GM21381 (cell line): ENCODE results near the gene PLEKHF1.
"Not testable (repeated sequence)": the region's sequence is repeated elsewhere in the genome, so short reads cannot be mapped to it uniquely, and the experiment has no call there.

Experiments
- ATAC-seq: cut with Tn5 transposase; IDR thresholded peaks from one replicate; pipeline ENCODE4 v1.9.1; 2021; ENCODE audit warnings: mild to moderate bottlenecking, moderate library complexity; ENCODE audit not compliant: unreplicated experiment

Gene PLEKHF1, protein sequence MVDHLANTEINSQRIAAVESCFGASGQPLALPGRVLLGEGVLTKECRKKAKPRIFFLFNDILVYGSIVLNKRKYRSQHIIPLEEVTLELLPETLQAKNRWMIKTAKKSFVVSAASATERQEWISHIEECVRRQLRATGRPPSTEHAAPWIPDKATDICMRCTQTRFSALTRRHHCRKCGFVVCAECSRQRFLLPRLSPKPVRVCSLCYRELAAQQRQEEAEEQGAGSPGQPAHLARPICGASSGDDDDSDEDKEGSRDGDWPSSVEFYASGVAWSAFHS

DNA sequence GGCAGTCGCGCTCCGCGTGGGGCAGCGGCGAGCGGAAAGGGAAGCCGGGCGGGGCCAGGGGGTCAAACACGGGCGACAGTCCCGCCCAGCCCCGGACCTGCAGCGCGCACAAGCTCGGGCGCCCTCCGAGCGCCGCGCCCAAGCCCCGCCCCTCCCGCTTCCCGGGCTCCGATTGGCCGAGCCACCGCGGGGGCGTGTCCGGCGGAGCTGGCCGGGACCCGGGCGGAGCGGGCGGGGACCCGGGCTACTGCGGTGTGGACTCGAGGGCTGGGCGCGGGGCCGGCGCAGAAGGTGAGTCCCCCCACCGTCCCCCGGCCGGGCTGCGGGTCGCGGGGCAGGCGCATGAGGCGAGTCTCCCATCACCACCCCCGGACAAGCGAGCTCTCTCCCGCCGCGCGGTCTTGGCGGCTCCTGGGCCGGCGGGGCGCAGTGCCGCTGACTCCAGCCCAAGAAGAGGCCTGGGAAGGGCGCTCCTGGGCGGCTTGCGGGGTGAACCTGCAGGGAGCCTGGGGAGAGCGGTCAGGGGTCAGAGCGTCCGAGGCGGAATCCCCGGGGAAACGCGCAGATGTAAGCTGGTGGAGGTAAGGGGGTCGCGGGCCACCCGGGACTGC is at the start of gene PLEKHF1:
PLEKHF1 (plus strand) TSS at position 247 of the 611 bp plus-strand sequence. CDS start 8,379 bp downstream, outside the sequence.
- ATAC-seq = peak; percentile 84

DNA sequence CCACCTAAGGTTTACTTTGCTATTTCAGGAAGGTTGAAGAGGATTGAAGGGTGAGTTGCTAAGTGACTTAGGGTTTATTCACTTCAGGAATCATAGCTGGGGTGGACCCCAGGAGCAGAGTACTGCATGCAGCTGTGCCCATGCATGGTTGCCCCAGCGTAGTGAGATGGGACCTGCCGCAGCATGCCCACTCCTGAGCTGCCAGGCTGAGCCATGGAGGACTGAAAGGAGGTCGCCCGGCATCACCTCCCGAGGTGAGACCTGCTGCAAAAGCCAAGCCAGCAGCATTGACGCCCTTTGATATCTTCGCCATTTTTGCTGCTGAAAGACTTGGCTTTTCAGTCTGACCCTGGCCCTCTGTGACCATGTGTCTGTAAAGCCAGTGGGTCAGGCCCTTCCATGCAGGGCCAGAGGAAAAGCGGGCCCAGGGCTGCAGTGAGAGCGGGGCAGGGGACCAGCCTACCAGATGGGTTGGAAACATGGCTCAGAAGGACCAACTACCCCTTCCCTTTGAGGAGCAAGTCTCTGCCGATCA is 49.3 kb upstream of the PLEKHF1 start:
- no peak for ATAC-seq

DNA sequence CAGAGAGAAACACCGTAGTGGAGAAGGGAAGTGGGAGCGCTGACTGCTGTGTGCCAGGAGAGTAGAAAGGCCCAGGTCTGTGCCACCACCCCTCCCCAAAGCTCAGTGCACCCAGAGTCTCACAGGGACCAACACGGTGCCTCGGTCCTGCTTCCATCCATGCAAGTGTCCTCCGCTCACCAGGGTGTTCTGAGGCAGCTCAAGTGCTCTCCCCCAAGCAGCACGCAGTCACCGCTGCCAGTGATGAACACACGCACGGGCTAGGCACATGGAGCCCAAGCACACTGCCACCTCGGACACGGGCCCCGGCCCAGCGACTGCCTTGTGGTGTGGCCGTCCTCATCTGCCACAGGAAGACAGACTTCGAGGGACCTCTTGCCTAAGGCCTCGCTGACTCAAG is 48.7 kb upstream of the PLEKHF1 start:
- ATAC-seq = no peak

DNA sequence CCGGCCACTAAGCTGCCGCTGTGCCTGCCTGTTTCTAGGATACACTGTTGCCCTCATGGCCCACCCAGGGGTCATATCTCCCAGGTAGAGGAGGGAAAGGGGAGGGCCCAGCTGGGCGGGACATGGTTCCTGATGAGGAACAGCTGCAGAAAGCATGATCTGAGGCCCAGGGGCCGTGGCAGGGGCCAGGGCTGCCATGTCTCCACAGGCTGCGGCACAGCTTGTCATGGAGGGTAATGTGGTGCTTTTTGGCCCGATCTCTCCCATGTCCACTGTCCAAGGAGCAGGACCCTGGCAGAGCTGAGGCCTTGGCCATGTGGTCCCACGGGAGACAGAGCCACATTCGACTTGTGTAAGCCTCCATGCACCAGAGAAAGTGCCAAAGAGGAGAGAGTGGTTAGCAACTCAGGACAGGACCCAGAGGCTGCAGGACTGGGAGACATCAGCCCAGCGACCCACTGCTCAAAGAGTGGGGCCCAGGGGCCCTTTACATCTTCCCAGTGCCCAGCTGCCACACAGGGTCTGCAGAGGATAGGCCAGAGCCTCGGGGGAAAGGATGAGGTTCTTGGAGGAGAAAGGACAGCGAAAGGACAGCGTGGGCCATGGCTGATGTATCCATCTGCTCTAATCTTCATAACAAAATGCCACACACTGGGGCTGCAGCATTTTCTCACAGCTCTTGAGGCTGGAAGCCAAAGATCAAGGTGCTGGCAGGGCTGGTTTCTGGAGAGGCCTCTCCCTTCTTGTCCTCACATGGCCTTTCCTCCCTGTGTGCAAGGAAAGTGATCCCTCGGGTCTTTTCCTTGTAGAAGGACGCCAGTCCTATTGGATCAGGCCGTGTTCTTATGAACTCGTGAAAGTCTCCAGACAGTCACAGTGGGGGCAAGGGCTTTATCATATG is 47.6 kb upstream of the PLEKHF1 start:
- no peak for ATAC-seq

DNA sequence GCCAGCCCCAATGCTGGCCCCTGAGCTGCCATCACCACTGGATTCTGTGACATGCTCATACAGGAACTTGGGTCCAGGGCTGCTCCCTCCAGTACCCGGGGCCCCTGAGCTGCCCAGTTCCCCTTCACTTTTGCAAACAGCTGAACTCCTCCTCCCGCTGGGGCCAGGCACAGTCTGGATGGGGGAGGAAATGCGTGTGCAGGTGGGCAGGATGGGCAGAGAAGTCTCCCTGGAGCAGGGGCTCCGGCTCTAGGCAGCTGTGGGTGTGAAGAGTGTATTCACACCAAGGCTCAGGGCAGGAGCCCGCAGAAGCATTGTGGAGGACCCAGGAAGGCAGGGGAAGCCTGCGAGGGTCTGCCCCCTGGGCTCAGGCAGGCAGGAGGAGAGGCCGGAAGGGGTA is 46.8 kb upstream of the PLEKHF1 start:
- no peak for ATAC-seq

DNA sequence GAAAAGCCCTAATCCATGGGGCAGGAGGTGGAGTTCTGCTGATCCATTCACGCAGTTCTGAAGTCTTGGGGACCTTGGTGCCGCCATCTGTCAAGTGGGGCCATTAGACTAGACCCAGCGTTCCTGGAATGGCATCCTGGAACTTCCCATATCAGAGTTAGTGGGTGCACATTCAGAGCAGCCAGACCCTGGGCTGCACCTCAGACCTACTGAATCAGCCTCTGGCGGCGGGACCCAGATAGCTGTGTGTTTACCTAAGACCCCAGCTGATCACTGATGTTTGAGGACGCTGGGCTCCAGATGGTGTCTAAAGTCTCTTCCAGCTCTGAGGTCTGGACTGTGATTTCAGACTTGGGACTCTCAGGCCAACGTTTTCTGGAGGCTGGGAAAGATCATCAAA is 46.4 kb upstream of the PLEKHF1 start:
- no peak for ATAC-seq

DNA sequence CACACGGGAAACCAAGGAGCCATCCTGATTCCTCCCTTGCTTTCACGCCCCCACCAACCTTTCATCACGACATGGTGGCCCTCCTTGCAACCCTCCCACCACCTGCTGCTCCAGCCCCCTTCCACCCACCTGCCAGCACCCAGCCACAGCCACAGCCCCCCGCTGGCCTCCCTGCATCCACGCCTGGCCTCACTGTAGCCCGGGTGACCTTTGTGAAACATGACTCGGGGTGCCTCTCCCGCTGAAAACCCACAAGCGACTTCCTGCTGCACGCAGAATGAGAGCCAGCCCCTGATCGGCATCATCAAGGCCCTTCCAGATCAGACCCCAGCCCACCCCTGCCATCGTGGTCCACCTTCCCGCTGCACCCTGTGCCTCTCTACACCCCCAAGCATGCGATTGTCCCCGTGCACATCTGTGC is 44.3 kb upstream of the PLEKHF1 start:
- ATAC-seq = no peak

DNA sequence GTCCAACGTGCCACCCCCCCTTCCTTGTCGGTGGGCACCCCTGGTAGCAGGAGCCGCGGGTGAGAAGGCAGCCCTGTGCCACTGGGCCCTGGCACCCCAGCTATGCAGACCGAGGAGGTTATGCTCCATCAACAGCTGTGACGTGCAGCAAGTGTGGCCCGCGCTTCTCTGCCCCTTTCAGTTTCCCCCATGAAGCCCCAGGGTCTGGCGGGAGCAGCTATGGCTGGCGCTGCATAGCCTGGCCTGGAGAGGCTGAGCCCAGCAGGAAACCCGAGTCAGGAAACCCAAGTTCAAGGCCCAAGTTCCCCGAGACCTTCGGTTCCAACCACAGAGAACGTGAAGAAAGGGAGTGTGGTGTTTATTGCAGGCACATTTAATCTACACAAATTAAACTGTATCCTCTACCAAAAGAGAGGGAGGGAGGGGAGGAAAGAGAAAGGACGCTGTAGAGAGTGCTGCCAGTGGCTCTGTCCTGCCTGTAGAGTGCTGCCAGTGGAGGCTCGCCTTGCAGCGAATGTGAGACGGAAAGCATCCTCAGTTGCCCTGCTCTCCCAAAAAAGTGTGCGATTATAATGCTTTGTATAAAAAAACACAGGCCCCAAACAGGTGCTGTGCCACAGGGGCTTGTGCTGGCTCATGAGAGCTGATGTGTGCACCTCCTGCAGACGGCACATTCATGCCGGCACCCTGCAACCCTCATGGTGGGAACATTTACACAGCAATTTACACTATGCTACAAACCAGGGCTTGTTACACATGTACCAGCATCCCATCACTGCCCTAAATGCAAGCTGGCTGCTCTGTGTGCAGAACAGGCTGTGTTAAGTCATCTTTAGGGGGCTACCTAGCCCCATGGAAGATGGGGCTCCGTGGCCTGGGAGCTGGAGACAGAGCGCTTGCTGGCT is 42.8 kb upstream of the PLEKHF1 start:
- no peak for ATAC-seq

DNA sequence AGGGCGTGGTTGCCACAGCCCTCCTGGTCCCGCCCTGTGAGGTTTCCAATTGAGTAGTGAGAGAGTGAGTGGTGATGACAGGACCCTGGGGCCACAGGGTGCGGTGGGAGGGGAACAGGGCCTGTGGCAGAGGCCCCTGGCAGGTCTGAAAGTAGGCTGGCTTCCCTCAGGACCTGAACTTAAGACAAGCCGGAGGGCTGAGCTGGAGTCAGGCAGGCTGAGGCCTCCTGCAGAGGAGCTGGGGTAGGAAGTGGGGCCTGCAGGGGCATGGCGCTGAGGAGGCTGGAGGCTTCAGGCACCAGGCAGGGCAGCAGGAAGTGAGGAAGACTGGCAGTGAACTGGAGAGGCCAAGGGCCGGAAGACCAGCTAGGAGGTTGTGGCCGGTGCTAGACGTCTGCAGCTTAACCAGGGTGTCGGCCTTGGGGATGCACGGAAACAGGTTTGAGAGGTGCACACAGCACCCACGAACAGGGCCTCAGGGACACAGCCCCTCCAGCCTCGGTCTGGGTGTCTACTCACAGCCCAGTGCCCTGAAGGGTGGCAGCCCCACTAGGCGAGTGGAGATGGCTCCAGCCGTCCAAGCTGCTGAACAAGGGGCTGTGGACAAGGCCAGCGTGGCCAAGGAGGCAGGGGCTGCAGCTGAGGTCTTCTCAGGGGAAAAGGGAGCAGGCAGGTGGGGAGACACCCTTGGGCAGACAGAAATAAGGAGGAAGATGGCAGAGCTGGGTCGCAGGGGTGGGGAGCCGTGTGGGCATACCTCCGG is 41.4 kb upstream of the PLEKHF1 start:
- no peak for ATAC-seq

DNA sequence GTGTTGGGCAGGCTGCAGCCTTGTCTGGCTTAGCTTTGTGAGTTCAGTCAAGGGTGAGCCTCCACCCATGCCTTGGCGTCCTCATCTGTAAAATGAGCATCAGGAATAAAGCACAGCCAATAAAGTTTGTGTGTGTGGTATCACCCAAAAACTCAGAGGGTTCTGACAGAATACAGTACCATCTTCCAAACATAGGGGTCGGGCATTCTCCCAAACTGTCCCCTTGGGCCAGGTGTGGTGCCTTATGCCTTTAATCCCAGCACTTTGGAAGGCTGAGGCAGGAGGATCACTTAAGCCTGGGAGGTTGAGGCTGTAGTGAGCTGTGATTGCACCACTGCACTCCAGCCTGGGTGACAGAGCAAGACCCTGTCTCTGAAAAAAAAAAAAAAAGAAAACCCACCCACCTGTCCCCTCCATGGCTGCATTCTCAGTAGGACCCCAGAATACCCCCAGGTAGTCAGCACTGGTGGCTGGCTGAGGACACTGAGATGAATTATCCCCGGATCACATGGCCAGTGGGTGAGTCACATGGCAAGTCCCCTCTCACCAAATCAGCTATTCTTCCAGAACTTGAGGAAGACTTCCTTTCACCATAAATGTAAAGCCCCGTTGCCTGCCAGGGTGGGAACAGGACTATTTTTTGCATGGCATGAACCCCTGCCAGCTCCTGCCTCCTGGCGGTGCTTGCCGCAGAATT is 40.6 kb upstream of the PLEKHF1 start:
- no peak for ATAC-seq

DNA sequence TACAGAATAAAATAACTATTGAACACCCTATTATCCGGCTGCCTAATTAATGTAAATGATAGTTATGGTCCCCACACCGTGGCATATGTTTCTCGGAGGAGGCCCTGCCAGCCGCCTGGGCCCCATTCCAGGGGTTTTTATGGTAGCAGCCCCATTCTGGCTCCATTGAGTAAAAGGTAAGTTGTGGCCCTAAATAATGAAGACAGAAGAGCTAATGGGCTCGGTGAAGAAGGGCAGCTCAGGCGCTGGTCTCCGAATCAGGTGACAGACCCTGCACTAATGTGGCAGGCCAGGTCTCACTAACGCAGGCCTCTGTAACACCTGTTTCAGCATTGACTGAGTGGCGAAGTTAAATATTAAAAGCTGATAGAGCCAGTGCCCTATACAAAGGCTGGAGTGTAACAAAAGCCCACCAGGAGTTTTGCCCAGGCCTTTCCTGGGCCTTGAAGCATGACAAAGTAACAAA is 40.0 kb upstream of the PLEKHF1 start:
- no peak for ATAC-seq

DNA sequence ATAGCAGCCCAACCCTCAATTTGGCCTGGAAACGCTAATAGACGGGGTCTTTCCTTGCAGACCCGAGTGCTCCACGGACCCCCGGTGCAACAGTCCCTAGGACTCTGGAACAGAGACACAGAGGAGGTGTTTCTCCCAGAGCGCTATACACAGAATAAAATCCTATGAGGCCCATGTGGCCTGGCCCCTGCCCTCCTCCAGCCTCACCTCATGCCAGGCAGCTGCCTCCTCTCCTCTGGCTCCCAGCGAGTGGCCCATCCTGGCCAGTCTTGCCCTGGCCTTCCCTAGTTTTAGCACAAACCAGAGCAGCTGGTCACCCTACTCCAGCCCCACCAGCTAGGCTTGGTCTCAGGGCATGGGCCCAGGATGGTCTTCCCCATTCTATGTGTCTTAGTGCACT is 38.9 kb upstream of the PLEKHF1 start:
- ATAC-seq = no peak

DNA sequence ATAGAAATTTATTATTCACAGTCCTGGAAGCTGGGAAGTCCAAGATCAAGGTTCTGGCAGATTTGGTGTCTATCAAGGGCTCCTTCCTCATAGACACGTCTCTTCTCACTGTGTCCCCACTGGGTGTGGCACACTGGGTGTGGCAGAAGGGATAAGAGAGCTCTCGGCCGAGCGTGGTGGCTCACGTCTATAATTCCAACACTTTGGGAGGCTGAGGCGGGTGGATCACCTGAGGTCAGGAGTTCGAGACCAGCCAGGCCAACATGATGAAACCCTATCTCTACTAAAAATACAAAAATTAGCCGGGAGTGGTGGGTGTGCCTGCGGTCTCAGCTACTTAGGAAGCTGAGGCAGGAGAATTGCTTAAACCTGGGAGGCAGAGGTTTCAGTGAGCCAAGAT is 38.4 kb upstream of the PLEKHF1 start:
- not testable (repeated sequence) for ATAC-seq

DNA sequence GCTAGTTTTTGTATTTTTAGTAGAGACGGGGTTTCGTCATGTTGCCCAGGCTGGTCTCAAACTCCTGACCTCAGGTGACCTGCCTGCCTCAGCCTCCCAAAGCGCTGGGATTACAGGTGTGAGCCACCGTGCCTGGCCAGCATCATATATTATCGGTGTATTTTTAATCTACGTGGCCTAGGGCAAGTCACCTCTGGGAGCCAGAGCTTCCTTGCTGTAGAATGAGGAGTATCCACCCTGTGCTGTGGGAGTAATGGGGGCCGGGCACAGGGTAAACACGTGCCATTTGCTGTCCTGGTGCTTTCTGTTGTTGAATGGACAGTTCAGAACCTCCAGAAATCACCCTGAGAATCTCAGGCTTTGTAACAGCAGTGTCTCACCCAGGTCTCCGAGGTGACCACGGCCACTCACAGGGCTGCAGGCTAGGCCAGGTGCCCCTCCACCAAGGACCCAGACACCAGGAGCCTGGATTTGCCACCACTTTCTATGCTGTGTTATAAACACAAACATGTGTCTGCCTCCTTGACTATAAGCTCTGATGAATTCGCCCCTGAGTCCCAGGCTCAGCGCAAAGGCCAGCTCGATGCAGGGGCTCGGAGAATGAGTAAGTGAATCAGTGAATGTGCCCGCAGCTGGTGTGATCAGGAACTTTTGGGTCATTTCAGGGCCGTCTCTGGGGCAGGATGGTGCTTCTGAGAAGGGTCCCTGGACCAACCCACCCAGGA is 36.4 kb upstream of the PLEKHF1 start:
- no peak for ATAC-seq

DNA sequence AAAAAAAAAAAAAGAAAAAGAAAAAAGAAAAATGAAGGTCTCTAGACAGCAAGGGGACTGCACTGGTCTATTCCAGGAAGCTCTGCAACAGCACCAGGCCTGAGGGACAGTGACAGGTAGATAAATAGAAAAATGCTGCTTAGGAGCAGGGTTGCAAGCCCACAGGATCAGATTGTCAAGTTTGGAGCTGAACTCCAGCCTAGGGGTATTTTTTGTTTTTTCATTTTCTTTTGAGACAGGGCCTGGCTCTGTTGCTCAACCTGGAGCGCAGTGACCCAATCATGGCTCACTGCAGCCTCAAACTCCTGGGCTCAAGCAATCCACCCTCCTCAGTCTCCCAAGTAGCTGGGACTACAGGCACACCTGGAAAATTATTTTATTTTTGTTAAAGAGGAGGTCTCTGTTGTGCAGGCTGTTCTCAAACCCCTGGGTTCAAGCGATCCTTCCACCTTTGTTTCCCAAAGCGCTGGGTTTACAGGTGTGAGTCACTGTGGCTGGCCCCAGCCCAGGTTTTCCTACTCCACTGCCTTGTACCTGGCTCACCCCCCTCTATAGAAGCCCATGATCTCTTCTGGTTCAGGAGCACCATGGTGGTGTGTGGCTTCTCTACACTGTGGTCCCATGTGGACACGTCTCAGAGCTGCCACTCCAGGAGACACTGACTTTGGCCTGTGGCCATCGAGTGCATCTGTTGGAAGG is 35.3 kb upstream of the PLEKHF1 start:
- no peak for ATAC-seq

DNA sequence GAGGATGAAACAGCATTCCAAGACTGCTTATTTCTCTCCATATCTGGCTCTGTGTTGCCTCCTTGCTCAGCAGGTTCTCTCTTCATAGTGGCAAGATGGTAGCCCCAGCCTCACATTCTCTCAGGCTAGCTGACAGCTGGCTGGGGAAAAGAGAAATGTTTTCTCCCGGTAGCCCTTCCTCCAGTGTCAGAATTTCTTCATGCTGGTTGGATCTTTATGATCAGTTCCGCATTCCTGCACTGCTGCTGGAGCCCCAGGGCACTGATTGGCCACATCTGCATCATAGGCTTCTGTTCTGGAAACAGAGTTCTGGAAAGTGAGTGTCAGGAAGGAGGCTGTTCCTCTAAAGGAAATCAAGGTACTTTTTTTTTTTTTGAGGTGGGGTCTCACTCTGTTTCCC is 34.6 kb upstream of the PLEKHF1 start:
- ATAC-seq = no peak

DNA sequence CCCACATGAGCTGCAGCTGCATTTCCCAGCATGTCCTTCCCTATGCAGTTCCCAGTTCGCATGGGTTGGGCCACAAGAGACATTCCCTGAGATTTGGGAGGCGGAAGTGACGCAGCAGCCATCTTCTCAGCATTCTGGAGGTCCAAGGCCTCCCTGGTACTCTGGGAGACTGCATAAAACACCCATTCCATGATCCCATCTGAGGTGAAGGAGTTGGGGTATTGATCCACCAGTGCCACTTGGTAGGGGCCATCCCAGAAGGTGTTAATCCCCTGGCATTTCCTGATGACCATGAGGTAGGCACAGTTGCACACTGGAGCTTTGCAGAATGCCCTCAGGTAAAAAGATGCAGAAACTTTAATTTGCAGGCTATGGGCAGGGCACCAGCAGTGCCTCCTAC is 33.8 kb upstream of the PLEKHF1 start:
- no peak for ATAC-seq

DNA sequence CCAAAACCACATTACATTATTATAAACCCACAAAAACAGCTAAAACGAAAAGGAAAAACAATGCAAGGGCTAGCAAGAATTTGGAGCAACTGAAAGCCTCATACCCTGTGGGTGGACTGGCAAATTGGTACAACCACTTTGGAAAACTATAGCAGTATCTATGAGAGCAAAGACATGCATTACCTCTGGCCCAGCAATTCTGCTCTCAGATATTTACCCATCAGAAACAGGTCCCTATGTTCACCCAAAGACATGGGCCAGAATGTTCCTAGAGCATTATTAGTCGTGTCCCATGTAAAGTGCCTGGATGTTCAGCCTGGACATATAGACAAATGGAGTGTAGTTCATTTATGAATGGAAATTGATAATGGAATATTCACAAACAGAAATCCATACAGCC is 31.3 kb upstream of the PLEKHF1 start:
- ATAC-seq = no peak
